ENCODE results near the gene SFI1.
A peak's percentile ranks its signal among the peaks of the same experiment; 100 is the strongest.
"Not testable (repeated sequence)": the region's sequence is repeated elsewhere in the genome, so short reads cannot be mapped to it uniquely, and the experiment has no call there.

The SFI1 gene

DNA sequence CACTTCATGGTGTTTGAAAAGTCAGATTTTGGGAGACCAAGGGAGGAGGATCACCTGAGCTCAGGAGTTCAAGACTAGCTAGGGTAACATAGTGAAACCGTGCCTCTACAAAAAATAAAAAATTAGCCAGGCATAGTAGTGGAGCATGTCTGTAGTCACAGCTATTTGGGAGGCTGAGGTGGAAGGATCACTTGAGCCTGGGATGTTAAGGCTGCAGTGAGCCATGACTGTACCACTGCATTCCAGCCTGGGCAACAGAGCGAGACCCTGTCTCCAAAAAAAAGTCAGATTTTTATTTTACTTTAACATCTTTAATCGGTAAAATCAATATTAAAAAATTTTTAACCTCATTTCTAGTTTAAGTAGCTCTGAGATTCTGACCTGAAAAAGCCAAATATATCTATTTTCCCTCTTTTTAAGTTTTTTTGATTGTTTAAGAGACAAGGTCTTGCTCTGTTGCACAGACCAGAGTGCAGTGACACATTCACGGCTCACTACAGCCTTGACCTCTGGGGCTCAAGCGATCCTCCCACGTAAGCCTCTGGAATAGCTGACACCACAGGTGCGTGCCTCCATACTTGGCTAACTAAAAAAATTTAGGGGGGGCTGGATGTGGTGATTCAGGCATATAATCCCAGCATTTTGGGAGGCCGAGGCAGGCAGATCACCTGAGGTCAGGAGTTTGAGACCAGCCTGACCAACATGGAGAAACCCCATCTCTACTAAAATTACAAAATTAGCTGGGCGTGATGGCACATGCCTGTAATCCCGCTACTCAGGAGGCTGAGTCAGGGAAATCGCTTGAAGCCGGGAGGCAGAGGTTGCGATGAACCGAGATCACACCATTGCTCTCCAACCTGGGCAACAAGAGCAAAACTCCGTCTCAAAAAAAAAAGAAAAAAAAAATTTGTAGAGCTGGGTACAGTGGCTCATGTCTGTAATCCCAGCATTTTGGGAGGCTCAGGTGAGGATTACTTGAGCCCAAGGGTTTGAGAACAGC lies 48.4 kb downstream of the SFI1 start:
- no peak for DNase-seq

DNA sequence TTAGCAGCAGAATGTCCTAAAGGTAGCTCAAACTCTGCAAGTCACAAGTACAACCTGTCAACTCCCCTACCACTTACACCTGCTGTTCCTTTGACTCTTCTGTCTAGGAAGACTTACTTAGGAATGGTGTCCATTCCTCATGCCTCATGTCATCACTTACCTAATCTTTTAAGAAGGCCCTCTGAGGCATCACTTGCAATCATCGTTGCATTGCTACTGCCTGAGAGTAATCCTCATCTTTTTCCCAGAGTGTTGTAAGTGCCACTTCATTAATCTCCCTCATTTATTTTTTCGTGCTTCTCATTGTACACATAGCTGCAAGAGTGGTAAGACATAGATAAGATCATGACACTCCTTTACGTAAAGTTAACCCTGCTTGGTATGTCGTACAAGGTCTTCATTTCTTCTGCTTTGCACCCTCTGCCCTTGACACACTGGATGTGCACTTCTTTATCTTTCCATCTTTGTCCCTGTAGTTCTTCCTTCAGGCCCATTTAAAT lies 54.6 kb downstream of the SFI1 start:
- no peak for DNase-seq

DNA sequence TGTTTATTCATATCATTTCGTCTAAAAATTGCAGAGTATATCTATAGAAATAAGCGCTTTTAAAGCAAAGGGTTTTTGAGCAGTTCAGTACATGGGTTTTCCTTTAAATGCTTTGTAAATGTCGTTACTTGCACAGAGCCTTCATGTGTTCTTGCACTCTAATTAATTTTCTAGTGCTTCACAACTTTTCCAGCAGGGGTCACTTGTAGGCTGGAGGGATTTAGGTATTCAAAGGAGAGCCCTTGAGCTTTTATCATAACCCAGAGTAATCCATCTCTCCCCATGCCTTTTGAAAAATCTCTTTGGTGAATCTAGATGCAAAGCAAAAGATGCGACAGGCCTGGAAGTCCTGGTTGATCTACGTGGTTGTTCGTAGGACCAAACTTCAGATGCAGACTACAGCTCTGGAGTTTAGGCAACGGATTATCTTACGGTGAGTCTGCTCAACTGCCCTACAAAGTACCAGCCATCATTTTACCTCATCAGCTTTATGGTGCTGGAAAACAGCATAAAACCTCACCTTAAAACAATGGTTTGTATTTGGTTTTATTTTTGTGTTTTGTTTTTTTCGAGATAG lies 60.4 kb downstream of the SFI1 start:
- DNase-seq: no peak

DNA sequence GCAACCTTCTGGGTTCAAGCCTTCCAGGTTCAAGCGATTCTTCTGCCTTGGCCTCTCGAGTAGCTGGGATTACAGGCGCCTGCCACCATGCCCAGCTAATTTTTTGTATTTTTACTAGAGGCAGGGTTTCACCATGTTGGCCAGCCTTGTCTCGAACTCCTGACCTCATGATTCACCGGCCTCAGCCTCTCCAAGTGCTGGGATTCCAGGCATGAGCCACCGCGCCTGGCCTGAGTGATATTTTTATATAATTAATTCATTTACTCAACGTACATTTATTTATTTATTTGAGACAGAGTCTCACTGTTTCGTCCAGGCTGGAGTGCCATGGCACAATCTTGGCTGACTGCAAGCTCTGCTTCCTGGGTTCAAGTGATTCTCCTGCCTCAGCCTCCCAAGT lies 62.2 kb downstream of the SFI1 start:
- not testable (repeated sequence) for DNase-seq

DNA sequence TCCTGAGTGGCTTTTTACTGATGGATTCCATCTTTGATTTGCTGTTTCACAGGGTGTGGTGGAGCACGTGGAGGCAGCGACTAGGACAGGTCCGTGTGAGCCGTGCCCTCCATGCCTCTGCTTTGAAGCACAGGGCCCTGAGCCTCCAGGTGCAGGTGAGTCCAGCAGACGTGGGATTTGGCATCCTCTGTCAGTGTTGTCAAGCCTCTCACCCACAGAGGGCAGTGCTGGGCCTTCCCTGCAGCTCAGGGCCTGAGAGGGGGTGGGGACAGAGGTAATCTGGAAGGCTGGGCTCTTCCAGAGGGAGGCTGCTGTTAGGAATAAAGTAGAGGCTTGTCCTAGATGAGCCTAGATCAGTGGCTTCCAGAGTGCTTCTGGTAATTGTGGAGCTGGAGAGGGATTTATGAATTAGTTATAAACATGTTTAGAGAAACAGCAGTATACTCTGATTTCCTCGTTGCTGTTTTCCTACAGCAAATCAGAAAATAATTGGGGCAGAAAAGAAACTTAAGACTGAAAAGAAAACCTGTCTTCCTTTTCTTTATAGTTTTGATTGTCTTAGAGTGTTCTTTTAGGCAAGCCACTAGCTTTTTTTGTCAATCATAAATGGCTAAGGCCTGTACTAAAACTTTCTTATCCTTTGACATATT lies 65.0 kb downstream of the SFI1 start:
- peak; percentile 48 for DNase-seq

DNA sequence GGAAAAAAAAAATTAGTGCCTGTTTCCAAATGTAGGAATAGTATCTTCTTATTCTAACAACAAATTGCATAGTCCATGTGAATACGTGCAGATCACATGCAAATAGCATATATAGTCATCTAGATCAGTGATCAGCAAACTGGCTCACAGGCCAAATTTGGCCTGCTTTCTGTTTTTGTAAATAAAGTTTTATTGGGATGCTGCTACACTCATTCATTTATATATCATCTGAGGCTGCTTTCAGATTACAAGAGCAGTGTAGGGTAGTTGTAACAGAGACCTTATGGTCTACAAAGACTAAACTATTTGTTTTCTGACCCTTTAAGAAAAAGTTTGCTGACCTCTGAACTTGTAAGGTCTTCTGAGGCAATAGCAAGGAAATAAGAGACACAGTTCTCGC lies 65.6 kb downstream of the SFI1 start:
- no peak for DNase-seq

DNA sequence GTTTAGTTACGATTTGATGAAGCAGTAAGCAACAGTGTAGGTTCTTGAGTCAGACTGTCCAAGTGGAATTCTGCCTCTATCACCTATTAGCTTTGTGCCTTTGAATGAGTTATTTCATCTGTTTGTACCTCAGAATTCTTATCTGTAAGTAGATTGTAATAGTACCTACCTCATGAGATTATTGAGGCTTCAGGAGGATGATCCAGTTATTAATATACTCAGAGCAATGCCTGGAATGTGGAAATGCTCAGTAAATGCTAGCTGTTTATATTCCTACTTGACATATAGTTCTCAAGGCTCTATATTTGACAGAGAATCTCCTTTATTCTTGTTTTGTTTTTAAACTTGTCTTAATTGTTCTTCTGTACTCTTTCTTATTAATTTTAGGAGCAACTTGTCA lies 70.1 kb downstream of the SFI1 start:
- DNase-seq: no peak

DNA sequence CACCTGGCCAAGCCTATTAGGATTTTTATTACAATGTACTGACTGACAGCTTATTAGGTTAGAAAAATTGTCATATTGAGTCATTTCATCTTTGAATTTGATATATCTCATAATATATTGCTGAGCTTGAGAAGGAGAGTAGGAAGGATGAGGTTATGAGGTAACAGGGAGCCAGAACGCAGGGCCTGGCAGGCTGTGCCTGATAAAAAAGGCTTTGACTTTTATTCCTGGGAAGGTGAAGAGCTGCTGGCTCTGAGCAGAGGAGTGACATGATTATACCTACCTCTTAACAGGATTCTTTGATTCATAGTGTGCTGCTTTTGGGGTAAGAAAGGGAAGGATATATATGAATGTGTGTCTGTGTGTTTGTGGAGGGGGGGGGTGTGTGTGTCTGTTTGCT lies 70.9 kb downstream of the SFI1 start:
- DNase-seq: no peak

DNA sequence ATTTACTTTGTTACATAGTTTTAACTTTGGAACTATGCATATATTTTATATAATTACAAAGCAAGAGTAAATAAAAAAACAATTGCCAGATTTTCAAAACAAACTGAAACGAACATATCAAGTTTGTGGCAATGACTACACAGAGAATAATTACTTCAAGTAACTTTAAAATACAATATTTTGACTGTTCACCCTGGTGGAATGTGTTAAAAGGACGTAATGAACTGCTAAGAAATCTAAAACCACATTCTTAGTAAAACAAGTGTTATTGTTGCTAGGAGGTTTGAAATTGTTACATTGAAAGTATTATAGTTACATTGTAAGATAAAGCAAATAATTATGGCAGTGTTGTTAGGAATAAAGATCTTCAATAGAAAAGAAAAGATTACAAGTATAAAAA lies 71.4 kb downstream of the SFI1 start:
- DNase-seq: no peak

DNA sequence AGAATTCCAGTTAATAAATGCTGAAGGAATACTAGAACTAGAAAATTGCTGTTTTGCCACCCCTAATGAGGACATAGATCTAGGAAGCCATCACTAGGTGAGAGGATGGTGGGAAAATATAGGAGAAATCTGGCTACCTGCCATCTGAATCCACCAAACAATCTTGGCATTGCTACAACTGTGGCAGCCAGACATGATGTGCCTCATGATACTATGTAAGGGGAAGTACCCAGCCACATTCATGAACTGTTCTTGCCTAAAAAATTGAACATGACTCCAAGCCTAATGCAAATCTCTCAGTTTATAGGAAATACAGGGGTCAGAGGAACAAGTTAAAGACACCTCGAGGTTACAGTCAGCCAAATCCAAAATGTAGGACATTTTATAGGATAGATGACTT lies 72.8 kb downstream of the SFI1 start:
- DNase-seq: no peak

DNA sequence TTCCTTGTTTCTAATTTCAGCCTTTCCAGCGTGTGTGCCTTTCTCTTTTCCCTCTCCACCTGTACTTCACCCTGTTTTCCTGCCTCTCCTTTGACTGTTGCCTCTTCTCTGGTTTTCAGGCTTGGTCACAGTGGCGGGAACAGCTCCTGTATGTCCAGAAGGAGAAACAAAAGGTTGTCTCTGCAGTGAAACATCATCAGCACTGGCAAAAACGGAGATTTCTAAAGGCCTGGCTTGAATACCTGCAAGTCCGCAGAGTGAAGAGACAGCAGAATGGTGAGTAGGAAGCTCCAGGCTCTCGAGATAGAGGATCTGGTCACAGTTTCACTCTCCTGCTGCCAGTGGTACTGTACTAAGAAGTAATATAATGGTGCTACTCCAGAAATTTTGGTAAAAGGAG lies 76.6 kb downstream of the SFI1 start:
- DNase-seq: no peak

DNA sequence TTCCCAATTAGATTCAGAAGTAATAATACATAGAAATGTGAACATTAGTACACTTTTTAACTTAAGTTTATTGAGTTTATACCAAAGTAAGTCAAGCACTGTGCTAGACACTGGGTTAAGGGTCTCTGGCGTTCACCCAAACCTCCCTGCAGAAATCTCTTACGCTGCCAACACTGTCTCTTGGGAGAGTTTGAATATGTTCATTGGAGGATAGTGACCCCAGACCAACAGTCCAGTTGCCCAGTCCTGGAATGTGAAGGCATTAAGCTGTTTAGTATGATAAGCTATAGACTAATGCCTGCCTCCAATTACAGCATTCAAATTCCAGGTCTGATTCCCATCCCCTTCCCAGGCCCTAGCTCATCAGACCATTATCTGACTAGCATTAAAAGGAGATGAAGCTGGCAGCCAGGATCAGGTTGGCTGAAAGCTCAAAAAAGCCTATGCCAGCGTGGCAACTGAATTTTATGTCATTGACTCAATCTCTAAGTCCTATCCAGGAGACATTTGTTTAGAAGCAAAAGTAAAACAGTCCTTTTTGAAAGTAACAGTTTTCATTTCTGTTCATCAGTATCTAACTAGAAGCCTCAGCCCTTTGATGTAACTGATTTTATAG lies 77.8 kb downstream of the SFI1 start:
- no peak for DNase-seq

DNA sequence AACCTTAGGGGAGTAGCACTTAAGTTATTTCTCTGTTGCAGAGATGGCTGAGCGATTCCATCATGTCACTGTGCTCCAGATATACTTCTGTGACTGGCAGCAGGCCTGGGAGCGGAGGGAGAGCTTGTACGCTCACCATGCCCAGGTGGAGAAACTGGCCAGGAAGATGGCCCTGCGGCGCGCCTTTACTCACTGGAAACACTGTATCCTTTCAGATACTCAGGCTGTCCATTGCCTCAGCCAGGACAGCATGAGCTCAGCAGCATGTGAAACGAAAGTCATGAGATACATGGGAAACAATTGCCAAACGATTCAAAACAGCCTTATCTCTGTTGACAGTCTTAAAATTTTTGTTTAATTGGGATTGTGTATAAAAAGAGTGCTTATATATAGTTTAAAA lies 78.9 kb downstream of the SFI1 start:
- DNase-seq: no peak

DNA sequence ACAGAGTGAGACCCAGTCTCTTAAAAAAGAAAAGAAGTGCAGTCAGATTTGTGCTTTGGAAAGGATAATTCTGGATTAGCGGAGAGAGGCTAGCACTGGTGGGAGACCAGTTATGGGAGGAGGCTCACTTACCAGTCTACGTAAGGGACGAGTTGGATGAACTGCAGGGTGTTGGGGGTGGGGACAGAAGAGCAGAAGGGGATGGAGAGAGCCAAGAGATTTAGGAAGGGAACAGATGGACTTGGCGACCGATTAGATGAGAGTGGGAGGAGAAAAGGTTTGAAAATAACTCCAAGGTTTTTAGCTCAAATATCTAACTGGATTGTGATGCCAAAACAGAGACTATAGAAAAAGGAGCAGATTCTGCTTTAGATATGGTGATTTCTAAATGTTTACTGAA lies 81.4 kb downstream of the SFI1 start:
- DNase-seq: no peak

DNA sequence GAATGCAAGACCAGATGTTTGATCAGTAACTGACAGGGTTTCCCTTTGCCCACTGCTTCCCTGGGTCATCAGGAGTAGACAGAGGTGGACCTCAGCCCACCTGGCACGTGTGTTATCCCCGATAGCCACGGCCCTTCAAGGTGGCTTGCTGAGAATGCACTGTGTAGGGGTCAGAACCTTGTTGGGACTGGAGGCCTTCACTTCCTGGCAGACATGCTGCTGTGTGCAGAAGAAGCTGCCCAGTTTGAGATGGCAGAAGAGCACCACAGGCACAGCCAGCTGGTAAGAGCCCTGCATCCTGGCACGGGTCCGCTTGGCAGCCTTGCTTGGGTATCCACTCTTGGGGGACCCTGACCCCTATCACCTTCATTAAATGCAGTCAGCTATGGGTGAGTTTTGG lies 81.8 kb downstream of the SFI1 start:
- DNase-seq: no peak

DNA sequence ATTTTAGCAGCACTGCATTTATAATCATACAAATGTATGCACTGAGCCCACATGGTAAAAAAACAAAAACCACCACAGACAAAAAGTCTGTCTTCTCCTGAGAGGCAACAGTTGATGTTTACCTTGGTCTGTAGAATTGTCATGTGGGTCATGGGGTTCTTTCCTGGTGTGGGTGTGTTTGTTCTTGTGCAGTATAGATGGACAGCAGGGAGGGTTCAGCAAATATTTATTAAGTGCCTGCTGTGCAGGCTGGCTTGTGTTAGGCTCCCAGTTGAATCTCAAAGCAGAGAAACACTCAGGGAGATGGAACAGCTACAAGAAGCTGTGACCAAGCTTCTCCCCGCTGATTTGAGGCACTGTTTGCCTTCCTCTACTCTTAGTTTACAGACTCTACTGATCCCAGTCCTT lies 83.5 kb downstream of the SFI1 start:
- no peak for DNase-seq

DNA sequence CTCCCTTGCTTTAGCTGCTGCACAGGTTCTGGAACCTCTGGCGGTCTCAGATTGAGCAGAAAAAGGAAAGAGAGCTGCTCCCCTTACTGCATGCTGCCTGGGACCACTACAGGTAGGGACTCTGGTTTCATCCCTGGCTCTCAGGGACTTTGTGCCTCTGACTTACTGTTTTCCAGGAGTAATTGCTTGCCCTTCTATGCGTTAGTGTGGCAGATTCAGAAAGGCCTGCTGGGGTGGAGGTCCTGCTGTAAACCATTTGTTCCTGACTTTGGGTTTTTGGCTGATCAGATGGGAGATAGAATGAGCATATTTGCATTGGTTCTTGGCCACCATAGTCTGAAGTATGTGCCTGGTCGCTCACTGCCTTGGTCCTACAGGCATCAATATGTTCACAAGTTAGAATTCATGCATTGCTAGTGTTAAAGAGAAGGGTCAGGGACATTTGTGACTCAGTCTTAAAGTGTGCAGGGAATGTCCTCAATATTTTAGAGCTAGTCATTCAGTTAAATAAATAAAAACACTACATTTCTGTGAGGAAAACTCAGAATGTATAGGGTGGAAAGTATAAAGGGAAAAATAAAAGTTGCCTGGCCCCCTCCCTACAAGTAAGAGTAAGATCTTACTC lies 87.6 kb downstream of the SFI1 start:
- DNase-seq: no peak

DNA sequence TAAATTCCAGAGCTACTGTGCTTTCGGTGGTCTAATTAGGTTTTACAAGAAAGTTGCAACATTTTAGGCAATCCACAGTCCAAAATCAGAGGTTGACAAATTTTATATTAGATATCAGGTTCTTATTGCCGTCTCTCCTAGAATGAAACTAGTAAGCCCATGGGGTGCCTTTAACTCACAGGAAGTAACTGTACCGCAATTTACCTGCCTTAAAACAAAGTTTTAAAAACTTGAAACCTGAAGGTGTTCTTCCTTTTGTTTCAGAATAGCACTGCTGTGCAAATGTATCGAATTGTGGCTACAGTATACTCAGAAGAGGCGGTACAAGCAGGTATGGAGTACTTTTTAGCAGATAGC lies 88.4 kb downstream of the SFI1 start:
- DNase-seq: no peak

DNA sequence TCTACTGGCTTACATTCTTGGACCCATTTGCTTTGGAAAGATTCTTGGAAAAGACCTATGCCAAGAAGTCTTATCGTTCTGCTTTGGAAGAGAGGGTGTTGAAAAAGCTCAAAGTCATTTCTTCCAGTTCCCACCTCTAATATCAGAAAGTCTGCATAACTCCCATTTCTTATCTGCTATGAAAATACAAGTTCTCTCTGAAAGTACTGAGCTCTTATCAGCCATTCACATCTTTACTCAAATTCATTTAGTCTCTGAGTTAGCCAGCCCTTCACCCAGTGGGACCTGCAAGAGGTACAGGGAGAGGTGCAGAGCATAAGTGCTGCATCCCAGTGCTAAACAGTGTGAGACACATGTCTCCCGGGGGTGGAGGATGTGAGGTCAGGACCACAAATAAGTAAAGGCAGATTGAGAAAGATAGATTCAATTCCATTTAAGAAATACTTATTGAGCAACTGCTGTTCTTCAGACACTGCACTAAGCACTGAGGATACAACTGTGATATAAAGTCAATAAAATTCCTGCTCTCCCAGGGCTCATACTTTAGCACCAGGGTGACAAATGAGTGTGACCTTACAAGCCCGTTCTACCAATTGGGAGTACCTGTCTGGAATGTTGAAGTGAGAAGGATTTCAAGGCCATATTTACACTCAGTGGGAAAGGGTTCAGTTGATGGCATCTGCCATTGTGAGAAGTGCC lies 89.0 kb downstream of the SFI1 start:
- peak; percentile 13 for DNase-seq

DNA sequence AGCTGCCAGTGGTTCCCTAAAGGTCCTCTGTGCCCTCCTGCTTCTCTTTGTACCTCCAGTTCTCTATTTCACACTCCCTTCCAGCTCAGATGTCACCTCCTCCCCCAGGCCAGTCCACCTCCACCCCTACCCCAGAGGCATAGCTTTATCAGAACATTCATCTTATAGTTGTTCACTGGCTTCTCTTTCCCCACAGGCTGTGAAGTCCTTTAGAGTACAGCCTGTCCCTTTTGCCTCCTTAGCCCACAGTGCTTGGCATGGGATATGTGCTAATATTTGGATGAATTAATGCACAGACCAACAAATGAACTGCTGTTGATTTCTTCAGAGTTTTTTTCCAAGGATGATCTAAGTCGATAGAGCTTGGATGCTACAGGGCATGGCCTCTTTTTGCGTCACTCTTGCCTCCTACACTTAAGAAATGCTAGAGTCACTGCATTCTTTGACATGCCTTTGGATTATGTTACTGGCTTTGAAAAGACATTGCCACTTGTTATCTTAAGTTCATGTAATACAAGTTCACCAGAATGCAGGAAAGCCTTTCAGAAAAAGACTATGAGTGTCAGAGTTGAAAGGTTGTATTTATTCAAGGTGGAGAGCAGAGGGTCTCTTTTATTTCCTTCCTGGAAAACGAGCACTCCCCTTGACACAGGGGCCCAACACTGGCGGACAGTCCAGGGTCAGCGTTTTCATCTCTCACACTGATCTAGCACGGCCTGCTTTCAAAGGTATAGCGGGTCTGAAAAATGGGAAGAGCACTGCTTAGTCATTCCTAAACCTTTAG lies 90.0 kb downstream of the SFI1 start:
- no peak for DNase-seq

DNA sequence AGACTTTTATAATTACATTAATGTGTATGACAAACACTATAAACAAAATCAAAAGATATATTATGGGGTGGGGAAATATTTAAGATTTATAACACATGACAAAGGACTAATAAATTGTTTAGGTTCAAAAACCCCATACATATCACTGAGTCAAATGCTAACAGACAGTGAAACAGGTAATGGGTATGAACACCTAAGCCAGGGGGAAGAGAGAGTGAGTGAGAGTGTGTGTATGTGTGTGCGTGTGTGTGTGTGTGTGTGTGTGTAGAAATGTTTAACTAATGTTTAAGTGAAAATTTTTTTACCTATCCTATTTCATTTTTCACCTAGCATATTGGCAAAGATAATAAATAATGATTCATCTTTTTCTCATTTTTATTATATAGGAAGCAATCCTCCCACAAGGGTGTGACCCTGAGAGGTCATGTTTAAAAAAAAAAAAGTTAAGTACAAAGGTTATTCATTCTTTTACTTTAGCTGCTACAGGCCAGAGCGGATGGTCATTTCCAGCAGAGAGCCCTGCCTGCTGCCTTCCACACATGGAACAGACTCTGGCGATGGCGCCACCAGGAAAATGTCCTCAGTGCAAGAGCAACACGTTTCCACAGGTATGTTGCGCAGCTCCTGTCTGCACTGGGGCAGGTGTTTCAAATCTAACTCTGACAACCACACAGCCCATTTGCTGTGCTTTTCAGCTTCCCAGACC lies 92.8 kb downstream of the SFI1 start:
- DNase-seq: no peak

All from stimulated activated naive CD4-positive, alpha-beta T cell treated with Interleukin-2 at 50 U/mL for 16 hours (primary cell).